Activated gamma-delta T cell (primary cell): Measurements from ENCODE around the gene LILRB5.
"Not testable (repeated sequence)": the region's sequence is repeated elsewhere in the genome, so short reads cannot be mapped to it uniquely, and the experiment has no call there.

Experiments used
- DNase-seq: peaks from one replicate; lab custom pipeline; 2025; lab: John Stamatoyannopoulos, UW

The LILRB5 gene

DNA sequence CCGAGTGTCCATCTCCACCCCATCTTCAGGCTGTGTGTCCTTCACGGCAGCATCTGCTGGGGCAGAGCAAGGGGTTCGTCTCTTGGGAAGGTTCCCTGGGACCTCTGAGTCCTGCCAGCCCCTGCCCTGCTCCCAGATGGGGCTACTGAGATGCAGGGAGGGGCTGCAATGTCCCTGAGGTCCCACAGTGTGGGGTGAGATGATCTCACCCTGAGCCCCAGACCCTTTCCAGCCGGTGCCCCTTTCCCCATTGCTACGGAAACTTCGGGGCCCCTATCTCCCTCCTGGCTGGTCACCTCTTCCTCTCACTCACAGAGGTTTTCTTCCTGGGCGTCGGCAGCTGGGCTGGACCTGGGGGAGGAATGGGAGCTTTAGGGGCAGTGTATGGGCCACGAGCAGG, 18.9 kb upstream of the LILRB5 start:
- DNase-seq, result no peak

GRCh38 chr19:54274516-54274915, 17.4 kb upstream of the LILRB5 start:
- not testable (repeated sequence) for DNase-seq

DNA sequence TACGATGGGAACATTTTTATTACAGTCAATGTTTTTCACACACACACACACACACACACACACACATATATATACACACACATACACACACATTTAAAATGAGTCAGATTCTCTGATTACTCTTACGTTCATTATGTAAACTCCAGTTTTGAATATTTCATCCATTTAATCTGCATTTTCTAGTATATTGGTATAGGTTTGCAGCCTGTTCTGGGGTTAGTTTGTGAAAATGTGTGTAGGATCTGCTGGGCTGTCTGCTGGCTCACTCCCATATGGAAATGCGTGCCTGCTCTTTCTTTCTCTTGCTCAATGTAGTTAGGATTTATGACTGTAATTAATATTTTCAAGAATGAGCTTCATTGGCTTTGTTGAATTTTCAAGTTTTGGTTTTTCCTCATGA, 16.7 kb upstream of the LILRB5 start:
- no peak for DNase-seq

DNA sequence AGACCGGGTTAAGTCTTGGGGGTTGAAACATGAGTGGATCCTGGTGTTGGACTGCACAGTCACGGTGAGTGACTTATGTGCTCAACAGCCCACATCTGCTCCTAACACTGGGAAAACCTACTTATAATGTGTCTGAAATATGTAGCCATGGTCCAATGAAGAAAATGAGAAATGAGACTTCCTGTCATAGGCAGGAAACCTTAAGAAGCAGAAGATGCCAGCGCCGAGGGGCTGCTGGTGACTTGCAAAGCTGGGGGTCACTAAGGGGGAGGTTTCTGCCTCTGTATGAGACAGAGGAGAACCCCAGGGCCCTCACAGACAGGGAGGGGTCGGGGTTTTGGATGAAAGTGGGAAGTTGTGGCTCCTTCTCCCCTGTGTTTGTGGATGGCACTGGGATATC, 15.1 kb upstream of the LILRB5 start:
- DNase-seq, result not testable (repeated sequence)

GRCh38 chr19:54271587-54271986, 14.5 kb upstream of the LILRB5 start:
- DNase-seq, result not testable (repeated sequence)

DNA sequence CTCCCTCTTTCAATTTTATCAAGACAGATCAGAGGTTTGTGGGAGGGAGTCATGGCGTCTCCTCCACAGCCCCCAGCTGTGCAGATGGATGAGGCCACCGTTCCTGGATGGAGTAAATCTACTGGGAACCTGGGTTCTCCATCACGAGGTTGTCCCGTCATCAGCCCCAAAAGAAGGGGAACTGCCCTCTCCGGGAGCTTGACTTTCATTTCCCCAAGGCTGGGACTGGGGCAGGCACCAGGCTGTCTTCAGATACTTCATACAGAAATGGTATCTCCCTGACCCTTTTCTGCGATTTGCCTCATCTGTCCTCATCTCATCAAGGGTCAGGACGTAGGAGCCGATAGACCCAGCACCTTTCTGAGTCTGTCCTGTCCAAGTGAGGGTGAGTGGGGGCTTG, 14.0 kb upstream of the LILRB5 start:
- no peak for DNase-seq

- no peak for DNase-seq
Measured at GRCh38 chr19:54268936-54269335, 11.9 kb upstream of the LILRB5 start.

DNA sequence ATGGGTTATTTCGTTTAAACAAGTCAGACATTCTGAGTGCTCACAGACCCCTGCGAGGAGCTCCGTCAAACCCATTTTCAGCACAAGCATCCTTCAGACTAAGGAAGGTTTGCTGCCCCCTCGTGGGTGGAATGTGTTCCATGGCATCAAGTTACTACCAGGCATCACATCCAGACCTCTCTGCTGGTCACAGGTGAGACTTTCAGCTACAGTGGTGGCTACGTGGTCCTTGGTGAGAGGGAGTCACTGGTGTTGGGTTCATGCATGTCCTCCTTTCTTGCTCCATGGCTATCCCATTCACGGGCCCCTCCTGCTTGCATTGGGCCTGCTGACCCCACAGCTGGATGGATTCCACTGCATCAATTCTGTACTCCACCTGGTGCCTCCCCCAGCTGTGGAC, 9.1 kb upstream of the LILRB5 start:
- DNase-seq, result no peak

GRCh38 chr19:54262470-54262869, 5.4 kb upstream of the LILRB5 start:
- DNase-seq, result no peak

DNA sequence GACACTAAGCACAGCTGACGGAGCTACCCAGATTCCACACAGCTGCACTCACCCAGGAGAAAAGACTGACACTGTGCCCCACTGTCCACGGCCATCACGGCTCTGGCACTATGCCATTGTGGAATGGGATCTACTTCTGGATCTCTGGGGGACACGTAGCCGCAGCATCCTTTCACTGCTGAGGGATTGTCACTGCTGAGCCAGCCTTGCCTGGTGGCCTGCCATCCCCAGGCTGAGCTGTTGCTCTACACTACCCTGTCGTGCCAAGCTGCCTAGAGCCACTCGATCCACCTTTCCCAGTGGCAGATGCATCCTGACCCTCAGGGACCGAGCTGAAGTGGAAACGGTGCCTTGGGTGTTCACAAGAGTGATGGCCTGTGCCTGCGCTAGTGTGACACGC, 5.0 kb upstream of the LILRB5 start:
- no peak for DNase-seq

DNA sequence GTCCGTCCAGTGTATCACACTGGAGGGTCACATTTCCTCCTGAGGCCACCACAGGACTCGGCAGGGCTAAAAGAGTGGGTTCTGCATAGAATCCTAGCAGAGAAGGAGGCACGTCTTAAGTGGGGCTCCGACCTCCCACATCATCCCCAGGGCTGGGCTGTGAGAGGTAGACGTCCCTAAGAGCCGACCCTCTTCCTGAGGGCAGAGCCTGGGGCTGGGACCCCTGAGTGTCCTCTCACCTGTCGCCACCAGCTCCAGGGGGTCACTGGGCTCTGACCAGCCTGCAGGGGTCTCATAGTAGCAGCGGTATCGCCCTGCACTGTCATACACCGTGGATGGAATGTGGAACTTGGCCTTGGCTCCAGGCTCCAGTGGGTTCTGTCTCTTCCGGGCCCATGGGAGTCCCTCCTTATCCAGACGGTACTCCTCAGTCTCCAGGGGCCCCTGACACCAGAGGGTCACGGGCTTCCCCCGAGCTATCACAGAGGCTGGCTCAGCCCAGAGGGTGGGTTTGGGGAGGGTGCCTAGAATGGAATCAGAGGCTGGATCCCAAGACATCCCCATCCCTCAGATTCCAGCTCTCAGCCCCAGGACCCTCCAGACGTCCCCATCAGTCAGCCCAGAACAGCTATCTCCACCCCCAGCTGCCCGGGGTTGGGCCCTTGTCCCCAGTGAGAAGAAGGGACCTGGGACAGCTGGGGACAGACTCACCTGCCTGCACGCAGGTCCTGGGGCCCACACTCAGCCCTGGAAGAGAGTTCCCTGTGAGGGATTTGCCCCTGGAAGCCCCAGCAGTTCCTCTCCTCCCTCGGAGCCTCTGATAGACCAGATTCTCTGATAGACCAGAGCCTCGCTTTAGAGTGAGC, 590 bp downstream of the LILRB5 start:
- no peak for DNase-seq

- DNase-seq, result no peak
Measured at GRCh38 chr19:54255105-54255775, 1.8 kb downstream of the LILRB5 start.

DNA sequence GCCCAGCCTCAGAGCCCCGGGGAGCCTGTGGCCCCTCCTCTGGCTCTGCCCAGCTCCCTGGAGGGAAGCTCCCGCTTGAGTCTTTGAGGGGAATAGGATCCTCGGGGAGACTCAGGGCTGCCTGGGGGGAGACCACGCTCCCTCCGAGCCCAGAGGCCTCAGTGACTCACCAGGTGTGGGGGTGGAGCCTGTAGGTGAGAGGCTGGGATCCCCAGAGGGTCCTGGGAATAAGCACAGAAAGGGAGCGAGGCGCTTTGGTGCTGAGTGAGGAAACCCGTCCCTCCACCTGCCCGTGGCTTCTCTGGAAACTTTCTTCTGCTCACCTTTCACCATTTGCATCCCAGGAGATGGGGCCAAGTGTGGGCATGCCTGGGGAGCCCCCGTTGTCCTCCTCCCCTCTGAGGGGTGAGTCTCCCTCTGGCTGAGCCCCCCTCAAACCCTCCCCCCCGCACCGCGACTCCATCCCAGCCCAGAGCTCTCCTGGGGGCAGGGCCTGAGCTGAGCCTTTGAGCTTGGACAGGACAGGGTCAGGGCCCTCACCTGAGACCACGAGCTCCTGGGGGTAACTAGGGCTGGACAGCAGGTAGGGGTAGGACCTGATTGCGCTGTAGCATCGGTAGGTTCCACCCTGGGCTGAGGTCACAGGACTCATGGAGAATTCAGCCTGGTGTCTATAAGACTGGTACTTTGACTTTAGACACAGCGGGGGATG, 2.7 kb downstream of the LILRB5 start:
- DNase-seq, result no peak

DNA sequence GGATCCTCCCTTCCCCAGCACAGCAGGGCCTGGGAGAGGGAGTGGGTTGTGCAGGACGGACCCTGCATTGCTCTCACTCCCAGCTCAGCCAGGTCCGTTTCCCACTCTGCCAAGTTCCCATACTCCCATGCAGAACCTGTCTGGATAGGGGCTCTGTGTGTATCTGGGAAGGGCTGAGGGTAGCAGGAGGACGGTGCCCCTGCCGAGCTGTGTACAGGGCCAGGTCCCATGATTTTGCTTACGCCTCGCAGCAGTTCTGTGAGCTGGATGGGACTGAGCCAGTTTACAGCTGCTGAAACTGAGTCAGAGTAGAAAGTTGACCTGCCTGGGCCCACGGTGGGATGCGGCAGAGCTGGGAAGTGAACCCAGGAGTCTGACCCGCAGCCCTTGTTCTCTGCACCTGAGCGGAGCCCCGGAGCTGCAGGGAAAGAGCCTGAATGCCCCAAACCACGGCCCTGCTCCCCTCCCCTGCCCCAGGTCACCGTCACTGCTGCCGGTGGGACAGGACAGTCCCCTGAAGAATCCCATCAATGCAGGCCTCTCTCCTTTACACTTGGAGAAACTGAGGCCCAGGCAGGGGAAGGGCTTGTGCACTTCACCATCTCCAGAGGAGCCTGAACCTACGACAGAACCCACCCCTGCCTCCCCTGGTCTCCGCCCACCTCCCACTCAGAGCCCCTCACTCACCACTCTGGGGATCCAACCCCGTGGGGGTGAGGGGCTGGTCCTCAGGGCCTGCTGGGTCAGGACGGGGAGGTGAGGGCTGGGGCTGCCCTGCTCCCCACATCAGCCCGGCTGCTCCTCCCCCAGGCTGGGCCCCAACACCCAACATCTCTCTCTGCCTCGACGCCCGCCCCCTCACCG, 3.5 kb downstream of the LILRB5 start:
- DNase-seq, result no peak

DNA sequence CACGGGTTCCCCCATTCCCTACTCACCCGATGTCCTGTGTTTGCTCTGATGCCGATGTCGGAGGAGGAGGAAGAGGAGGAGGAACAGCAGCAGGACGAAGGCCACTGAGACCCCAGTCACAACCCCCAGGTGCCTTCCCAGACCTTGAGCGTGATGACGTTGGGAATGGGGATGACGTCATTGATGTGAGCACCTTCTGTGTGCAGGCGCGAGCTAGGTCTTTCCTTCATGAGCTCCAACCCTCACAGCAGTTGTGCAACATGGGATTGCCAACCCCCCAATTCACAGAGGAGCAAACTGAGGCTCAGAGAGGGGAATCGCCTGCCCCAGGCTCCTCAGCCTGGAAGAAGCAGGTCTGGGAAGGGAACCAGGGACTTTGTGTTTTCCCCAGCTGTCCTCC, 4.2 kb downstream of the LILRB5 start:
- DNase-seq, result no peak

DNA sequence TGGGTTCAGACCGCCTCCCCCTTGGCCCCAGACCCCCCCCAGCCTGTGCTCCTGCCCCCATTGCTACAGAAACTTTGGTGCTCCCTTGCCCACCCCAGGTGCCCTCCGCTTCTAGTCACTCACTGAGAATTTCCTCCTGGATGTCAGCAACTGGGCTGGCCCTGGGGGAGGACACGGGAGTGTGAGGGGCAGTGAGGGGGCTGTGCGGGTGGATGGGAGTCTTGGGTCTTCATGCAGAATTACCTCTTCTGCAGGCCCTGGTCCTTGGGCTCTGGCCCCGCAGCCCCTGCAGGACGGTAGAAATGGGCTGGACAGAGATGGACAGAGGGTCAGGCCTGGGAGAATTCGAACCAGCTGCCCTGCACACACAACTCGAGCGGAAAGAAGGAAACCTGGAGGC, 4.8 kb downstream of the LILRB5 start:
- DNase-seq, result no peak

DNA sequence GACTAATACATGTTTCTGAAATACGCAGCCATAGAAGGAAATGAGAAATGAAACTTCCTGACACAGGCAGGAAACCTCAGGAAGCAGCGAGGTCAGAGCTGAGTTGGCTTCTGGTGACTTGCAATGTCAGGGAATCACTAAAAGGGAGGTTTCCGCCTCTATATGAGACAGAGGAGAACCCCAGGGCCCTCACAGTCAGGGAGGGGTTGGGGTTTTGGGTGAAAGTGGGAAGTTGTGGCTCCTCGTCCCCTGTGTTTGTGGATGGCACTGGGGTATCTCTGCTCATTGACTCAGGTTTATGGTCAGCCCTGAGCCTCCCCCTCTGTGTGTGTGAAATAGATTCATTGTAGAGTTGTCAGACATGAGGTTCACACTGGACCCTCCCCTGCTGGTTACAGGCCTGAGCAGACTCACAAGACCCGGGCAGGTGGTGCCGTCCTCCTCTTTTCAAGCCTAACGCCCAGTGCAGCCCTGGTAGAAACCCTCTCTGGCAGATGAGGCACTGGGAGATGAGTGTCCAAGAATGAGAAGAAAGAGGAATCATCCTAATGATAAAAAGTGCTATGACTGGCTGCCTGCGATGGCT, 9.0 kb downstream of the LILRB5 start:
- DNase-seq, result no peak

DNA sequence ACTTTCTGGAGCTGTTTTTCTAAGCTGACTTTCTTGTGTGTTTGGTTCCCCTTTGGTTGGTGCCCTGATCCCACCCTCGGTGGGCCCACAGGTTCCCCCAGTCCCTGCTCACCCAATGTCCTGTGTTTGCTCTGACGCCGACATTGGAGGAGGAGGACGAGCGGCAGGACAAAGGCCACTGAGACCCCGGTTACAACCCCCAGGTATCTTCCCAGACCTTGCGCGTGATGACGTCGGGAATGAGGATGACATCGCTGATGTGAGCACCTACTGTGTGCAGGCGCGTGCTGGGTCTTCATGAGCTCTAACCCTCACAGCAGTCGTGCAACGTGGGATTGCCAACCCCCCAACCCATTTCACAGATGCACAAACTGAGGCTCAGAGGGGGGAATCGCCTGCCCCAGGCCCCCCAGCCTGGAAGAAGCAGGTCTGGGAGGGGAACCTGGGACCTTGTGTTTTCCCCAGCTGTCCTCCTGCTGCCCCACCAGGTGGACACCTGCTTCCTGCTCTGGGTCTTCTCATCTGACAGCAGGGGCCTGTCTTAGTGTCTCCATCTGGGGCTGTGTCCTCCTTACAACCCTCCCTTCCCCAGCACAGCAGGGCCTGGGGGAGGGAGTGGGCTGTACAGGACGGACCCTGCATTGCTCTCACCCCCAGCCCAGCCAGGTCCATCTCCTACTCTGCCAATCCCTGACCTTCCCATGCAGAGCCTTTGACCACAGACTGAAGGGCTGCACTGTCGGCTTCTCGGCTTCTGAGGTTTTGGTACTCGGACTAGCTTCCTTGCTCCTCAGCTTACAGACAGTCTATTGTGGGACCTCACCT, 9.8 kb downstream of the LILRB5 start:
- DNase-seq, result no peak

GRCh38 chr19:54245936-54246335, 11.1 kb downstream of the LILRB5 start:
- no peak for DNase-seq

DNA sequence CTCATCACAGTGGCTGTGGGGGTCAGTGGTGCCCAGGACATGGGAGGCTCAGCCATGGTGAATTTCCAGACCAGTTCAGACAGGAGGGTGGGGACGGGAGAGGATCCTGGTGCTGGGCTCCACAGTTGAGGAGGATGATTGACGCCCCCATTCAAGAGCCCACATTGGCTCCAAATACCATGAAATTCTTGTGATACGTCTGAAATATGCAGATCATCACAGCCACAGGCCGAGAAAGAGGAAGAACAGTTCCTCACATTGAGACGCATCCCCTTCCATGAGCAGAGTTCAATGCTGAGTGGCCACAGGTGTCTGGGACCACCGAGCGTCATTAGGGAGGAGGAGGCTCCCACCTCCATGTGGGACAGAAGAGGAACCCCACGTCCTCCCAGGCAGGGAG, 13.3 kb downstream of the LILRB5 start:
- DNase-seq, result not testable (repeated sequence)

DNA sequence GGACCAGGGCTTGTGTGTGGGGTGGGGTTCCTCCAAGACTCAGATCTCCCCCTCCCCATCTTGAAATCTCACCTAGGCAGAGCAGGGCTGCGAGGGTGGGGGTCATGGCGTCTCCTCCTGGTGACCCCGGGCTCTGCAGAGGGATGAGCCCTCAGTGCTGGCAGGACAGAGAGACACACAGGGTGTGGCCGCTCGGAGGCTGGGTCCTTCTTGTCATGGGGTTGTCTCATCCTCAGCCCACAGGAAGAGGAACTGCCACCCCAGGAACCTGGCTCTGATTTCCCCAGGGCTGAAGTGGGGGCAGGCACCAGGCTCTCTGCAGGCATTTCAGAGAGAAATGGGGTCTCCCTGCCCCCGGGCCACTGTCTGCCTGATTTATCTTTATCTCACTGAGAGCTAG, 14.4 kb downstream of the LILRB5 start, which contains the start of gene LILRA6:
TSS of gene LILRA6 (minus strand) at position 145 of the 400 bp plus-strand sequence.
- not testable (repeated sequence) for DNase-seq
